HuH-7 (cell line): ENCODE data around the gene SHISA9.

Experiments
- DNase-seq: peaks from one replicate; pipeline ENCODE4 v3.0.0; 2011; ENCODE audit warnings: low spot score

SHISA9 gene

GRCh38 chr16:13181432-13181831, 280.0 kb downstream of the SHISA9 start:
- no peak for DNase-seq

- peak; percentile 7 for DNase-seq
Measured at GRCh38 chr16:13186813-13187212, 285.4 kb downstream of the SHISA9 start.

- no peak for DNase-seq
Measured at GRCh38 chr16:13189250-13189649, 287.9 kb downstream of the SHISA9 start.

- DNase-seq, result no peak
Measured at GRCh38 chr16:13193721-13194120, 292.3 kb downstream of the SHISA9 start.

- no peak for DNase-seq
Measured at GRCh38 chr16:13194766-13195165, 293.4 kb downstream of the SHISA9 start.

GRCh38 chr16:13203725-13204124, 302.3 kb downstream of the SHISA9 start:
- no peak for DNase-seq

GRCh38 chr16:13205352-13205751, 304.0 kb downstream of the SHISA9 start:
- no peak for DNase-seq

GRCh38 chr16:13206606-13207005, 305.2 kb downstream of the SHISA9 start:
- no peak for DNase-seq

GRCh38 chr16:13207151-13207550, 305.8 kb downstream of the SHISA9 start:
- DNase-seq, result no peak

- no peak for DNase-seq
Measured at GRCh38 chr16:13223666-13224065, 322.3 kb downstream of the SHISA9 start.

- no peak for DNase-seq
Measured at GRCh38 chr16:13229039-13229438, 327.6 kb downstream of the SHISA9 start.

- no peak for DNase-seq
Measured at GRCh38 chr16:13231365-13231764, 330.0 kb downstream of the SHISA9 start.

- DNase-seq, result no peak
Measured at GRCh38 chr16:13234999-13235398, 333.6 kb downstream of the SHISA9 start.

GRCh38 chr16:13236308-13236707, 334.9 kb downstream of the SHISA9 start:
- DNase-seq, result no peak

GRCh38 chr16:13238182-13238581, 336.8 kb downstream of the SHISA9 start:
- no peak for DNase-seq

- no peak for DNase-seq
Measured at GRCh38 chr16:13242201-13242600, 340.8 kb downstream of the SHISA9 start.

- no peak for DNase-seq
Measured at GRCh38 chr16:13244770-13245169, 343.4 kb downstream of the SHISA9 start.

GRCh38 chr16:13245713-13246377, 344.4 kb downstream of the SHISA9 start:
- no peak for DNase-seq

- DNase-seq, result no peak
Measured at GRCh38 chr16:13254998-13255614, 353.7 kb downstream of the SHISA9 start.

- DNase-seq, result no peak
Measured at GRCh38 chr16:13262270-13263090, 361.1 kb downstream of the SHISA9 start.

- no peak for DNase-seq
Measured at GRCh38 chr16:13264749-13265552, 363.6 kb downstream of the SHISA9 start.

- DNase-seq, result no peak
Measured at GRCh38 chr16:13269359-13269758, 368.0 kb downstream of the SHISA9 start.
